B cell (primary cell): ENCODE results near the gene EIF5A. TPM values are rescaled to one million over a fixed set of nuclear protein-coding genes. Genes with fewer than 3 reads are reported as not detected.
A peak's percentile ranks its signal among the peaks of the same experiment; 100 is the strongest.

Source experiments
- ATAC-seq: fragments of 200-7000 bp; cut with Tn5 transposase; one replicate; pipeline ENCODE4 v1.10.0; 2021; ENCODE audit warnings: low read depth, mild to moderate bottlenecking, moderate number of reproducible peaks, moderate library complexity
- CTCF ChIA-PET: fragments of 350-600 bp; sonication (Branson Sonifier 250); formaldehyde crosslinking; loops from one replicate; lab custom pipeline; 2021; ENCODE audit warnings: antibody characterized with exemption, inconsistent platforms; lab: Charles Lee
- POLR2A ChIA-PET: fragments of 350-600 bp; sonication (Branson Sonifier 250); formaldehyde crosslinking; loops from one replicate; lab custom pipeline; 2021; ENCODE audit warnings: antibody characterized with exemption; lab: Charles Lee
- DNase-seq: peaks from one replicate; pipeline ENCODE4 v3.0.0; 2013
- H2AFZ ChIP-seq: 2 replicates; pipeline ENCODE4 v1.6.1; 2012; ENCODE audit warnings: mild to moderate bottlenecking, low read depth, low read length; ENCODE audit not compliant: insufficient read depth, poor library complexity, severe bottlenecking
- H3K27ac ChIP-seq, 2 donors: 1 replicate in 1 of 2; 2 replicates in 1 of 2; pipeline ENCODE4 v1.5.1; 2012 to 2013; ENCODE audit warnings: low read length in 2 of 2, mild to moderate bottlenecking in 2 of 2, moderate library complexity in 1 of 2
- H3K27me3 ChIP-seq, 4 experiments: fragments of 200-600 bp in 1 of 4; sonication (generic) in 1 of 4; replicated peaks in 1 of 4; 1 replicate in 2 of 4; 2 replicates in 2 of 4; pipeline versions ENCODE4 v1.6.1 to v1.7.0; 2013 to 2016; ENCODE audit warnings: low read length in 3 of 4, mild to moderate bottlenecking in 2 of 4, mixed read lengths in 1 of 4, moderate library complexity in 1 of 4; ENCODE audit not compliant: insufficient read depth in 4 of 4, control insufficient read depth in 3 of 4; ENCODE audit errors: control extremely low read depth in 1 of 4
- H3K36me3 ChIP-seq, 2 experiments: replicated peaks in 1 of 2; 1 replicate in 1 of 2; 2 replicates in 1 of 2; pipeline versions ENCODE4 v1.6.1 to v1.7.1; 2013; ENCODE audit warnings: low read length in 1 of 2; ENCODE audit not compliant: insufficient read depth in 2 of 2, control insufficient read depth in 1 of 2; ENCODE audit errors: control extremely low read depth in 1 of 2, extremely low read depth in 1 of 2
- H3K4me1 ChIP-seq, 2 donors: fragments of 200-600 bp in 1 of 2; sonication (generic) in 1 of 2; 1 replicate in 1 of 2; 2 replicates in 1 of 2; pipeline versions ENCODE4 v1.5.1 to v1.6.1; 2013 to 2017; ENCODE audit warnings: low read length in 2 of 2; ENCODE audit not compliant: control insufficient read depth in 2 of 2, insufficient read depth in 2 of 2
- H3K4me2 ChIP-seq: replicated peaks from 2 replicates; pipeline ENCODE3; 2012; ENCODE audit warnings: mild to moderate bottlenecking, low read depth, low read length; ENCODE audit not compliant: poor library complexity, severe bottlenecking
- H3K4me3 ChIP-seq, 5 experiments: fragments of 200-600 bp in 1 of 5; sonication (generic) in 1 of 5; 1 replicate in 3 of 5; 2 replicates in 2 of 5; pipeline versions ENCODE4 v1.5.1 to v1.7.0; 2011 to 2016; ENCODE audit warnings: low read length in 4 of 5, mild to moderate bottlenecking in 4 of 5, low read depth in 2 of 5, control low read depth in 1 of 5, moderate library complexity in 1 of 5; ENCODE audit not compliant: insufficient read depth in 1 of 5; ENCODE audit errors: control extremely low read depth in 1 of 5, extremely low read depth in 1 of 5
- H3K79me2 ChIP-seq: fragments of 200-600 bp; sonication (generic); one replicate; pipeline ENCODE4 v1.6.0; 2016; ENCODE audit warnings: low read length; ENCODE audit not compliant: control insufficient read depth, insufficient read depth
- H3K9ac ChIP-seq: fragments of 200-600 bp; sonication (generic); 2 replicates; pipeline ENCODE4 v1.6.1; 2017; ENCODE audit warnings: mild to moderate bottlenecking, low read length, moderate library complexity
- H3K9me3 ChIP-seq, 3 donors: one replicate each; pipeline versions ENCODE4 v1.6.1 to v1.7.1; 2013; ENCODE audit warnings: low read length in 2 of 3; ENCODE audit not compliant: control insufficient read depth in 2 of 3, insufficient read depth in 1 of 3; ENCODE audit errors: control extremely low read depth in 1 of 3
- H4K20me1 ChIP-seq: 2 replicates; pipeline ENCODE4 v1.6.0; 2012; ENCODE audit warnings: mild to moderate bottlenecking, low read length; ENCODE audit not compliant: insufficient read depth, control insufficient read depth, poor library complexity, severe bottlenecking
- H3K27ac Mint-ChIP-seq: one replicate; pipeline ENCODE4 v1.8.0; 2021; ENCODE audit warnings: mixed read lengths
- H3K27me3 Mint-ChIP-seq: one replicate; pipeline ENCODE4 v1.8.0; 2021; ENCODE audit warnings: mixed read lengths
- H3K4me1 Mint-ChIP-seq: one replicate; pipeline ENCODE4 v1.8.0; 2021; ENCODE audit warnings: mixed read lengths
- H3K4me3 Mint-ChIP-seq: one replicate; pipeline ENCODE4 v1.8.0; 2021; ENCODE audit warnings: mixed read lengths
- H3K9me3 Mint-ChIP-seq: one replicate; pipeline ENCODE4 v1.8.0; 2022; ENCODE audit warnings: mixed read lengths; ENCODE audit not compliant: insufficient read depth
- EZH2 ChIP-seq: IDR thresholded peaks from 2 replicates; pipeline ENCODE4 v1.6.1; 2012; ENCODE audit warnings: borderline replicate concordance, low read depth, mild to moderate bottlenecking, moderate library complexity, low read length; ENCODE audit not compliant: insufficient read depth, poor library complexity, severe bottlenecking
- WGBS: methylation state at CpG from one replicate; pipeline ENCODE4 v1.1.5; 2013; ENCODE audit warnings: missing lambda C conversion rate; ENCODE audit not compliant: insufficient coverage; 5-methylcytosine and 5-hydroxymethylcytosine counted together
- intact Hi-C: fragments of 100-400 bp; cut with micrococcal nuclease; formaldehyde crosslinking; loops from one replicate; pipeline ENCODE4 v1.10.0; 2022
- polyA plus RNA-seq: library from polyadenylated mRNA; depleted of rRNA; stranded (reverse); fragments of >200 nt; gene quantifications from 2 replicates; pipeline ENCODE4 v1.2.3, GENCODE V29; 2012
- total RNA-seq, 2 donors: library from RNA; stranded (reverse); fragments of 120-200 nt in 1 of 2; gene quantifications; 1 replicate in 1 of 2; 2 replicates in 1 of 2; pipeline versions ENCODE4 v1.2.3 to v1.2.4, GENCODE V29; 2013 to 2022
- TF ChIP-seq, protein P1 (sequence below): fragments of 200-600 bp; IDR thresholded peaks from one replicate; pipeline ENCODE4 v1.8.0; 2022; ENCODE audit warnings: antibody characterized with exemption, mild to moderate bottlenecking

The EIF5A gene
- total and polyA plus RNA-seq, 2 donors (not counting 1 experiment from before 2014, with no cell fraction given): 233 to 576 TPM

DNA sequence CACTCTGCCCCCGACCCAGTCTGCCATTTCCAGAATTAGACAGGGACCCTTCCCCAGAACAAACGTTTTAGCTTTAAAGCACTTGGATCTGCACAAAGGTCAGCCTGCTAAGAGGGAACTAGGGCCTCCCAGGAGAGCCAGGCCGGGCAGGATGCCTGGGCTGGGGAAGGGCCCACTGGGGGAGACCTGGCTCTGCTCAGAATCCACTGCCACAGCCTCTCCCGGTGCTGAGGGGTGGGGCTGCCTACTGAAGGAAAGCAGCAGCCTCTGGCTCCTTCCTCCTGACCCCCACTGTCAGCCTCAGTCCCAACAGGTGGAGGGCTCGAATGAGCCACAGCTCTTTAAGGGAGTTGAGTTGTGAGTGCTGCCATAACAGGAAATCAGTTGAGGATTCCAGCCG, 14.7 kb upstream of the EIF5A start:
- no peak for DNase-seq
- ATAC-seq: no peak
- CTCF ChIA-PET: interaction anchor here (1.2 kb wide), 1 partner anchor 33 kb away, joined by 3 read pairs; no protein-coding TSS in a partner anchor
- H2AFZ ChIP-seq: no peak overlapping the region
- no peak overlapping the region for H3K4me3 ChIP-seq
- intact Hi-C loops: loop anchor here (10.0 kb wide), 1 partner anchor 158 kb away; no protein-coding TSS in a partner anchor
- 67% methylated on average over 1 of the region's 6 CpGs for WGBS
- peak overlapping the region; percentile 52 for H3K4me3 Mint-ChIP-seq
- H3K27me3 ChIP-seq: peaks cover 0 to 58% (median 15%) of the 10 kb centered on the region in 4 experiments
- no peak overlapping the region for H3K4me2 ChIP-seq
- peaks cover 45% of the 10 kb centered on the region for H3K27me3 Mint-ChIP-seq
- POLR2A ChIA-PET: no interaction called here
- no peak overlapping the region for H3K27ac ChIP-seq
- H3K79me2 ChIP-seq: no peaks in the 10 kb centered on the region
- H3K27ac Mint-ChIP-seq: no peak overlapping the region
- H3K4me1 ChIP-seq: peaks cover 28 to 30% of the 10 kb centered on the region in 2 donors
- no peaks in the 10 kb centered on the region for H3K9me3 Mint-ChIP-seq
- H3K9ac ChIP-seq: no peak overlapping the region
- H3K36me3 ChIP-seq: no peaks in the 10 kb centered on the region
- no peak for TF ChIP-seq EZH2
- TF ChIP-seq, protein P1, sequence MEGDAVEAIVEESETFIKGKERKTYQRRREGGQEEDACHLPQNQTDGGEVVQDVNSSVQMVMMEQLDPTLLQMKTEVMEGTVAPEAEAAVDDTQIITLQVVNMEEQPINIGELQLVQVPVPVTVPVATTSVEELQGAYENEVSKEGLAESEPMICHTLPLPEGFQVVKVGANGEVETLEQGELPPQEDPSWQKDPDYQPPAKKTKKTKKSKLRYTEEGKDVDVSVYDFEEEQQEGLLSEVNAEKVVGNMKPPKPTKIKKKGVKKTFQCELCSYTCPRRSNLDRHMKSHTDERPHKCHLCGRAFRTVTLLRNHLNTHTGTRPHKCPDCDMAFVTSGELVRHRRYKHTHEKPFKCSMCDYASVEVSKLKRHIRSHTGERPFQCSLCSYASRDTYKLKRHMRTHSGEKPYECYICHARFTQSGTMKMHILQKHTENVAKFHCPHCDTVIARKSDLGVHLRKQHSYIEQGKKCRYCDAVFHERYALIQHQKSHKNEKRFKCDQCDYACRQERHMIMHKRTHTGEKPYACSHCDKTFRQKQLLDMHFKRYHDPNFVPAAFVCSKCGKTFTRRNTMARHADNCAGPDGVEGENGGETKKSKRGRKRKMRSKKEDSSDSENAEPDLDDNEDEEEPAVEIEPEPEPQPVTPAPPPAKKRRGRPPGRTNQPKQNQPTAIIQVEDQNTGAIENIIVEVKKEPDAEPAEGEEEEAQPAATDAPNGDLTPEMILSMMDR: no peak
- peaks cover 22% of the 10 kb centered on the region for H3K4me1 Mint-ChIP-seq
- peaks cover 0 to 7% (median 0%) of the 10 kb centered on the region in 3 donors for H3K9me3 ChIP-seq
- H4K20me1 ChIP-seq: no peaks in the 10 kb centered on the region

DNA sequence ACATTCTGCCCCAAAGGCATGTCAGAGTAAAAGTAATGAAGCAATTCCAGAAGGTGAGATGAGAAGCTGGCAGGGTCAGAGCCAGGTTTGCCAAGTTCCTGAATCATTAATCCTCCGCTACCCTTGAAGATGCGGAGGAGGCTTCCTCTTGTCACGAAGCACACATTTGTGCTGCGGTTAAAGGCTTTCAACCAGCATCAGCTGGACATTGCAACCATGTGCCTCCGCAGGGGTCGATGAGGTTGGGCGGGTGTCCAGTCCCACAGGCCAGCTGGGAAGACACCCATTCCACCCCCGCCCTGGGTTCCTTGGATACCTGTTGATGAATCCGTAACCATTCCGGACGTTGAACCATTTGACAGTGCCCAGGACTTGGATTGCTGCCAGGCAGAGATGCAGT, 14.3 kb upstream of the EIF5A start:
- WGBS: 98% methylated on average over 8 of the region's 11 CpGs
- CTCF ChIA-PET: interaction anchor here (1.2 kb wide), 1 partner anchor 34 kb away, joined by 3 read pairs; no protein-coding TSS in a partner anchor
- H2AFZ ChIP-seq: no peak overlapping the region
- Mint-ChIP-seq H3K9me3 (no peaks in the 10 kb centered on the region), H3K27ac (no peak overlapping the region), H3K27me3 (peaks cover 41% of the 10 kb centered on the region), H3K4me1 (peaks cover 22% of the 10 kb centered on the region), H3K4me3 (peak overlapping the region; percentile 77)
- H3K27ac ChIP-seq: no peak overlapping the region
- POLR2A ChIA-PET: interaction anchor here (0.7 to 1.4 kb wide), 2 partner anchors 12 to 75 kb away, joined by 4 to 7 read pairs; partner anchors contain the start of gene SLC2A4
- peaks cover 0 to 56% (median 15%) of the 10 kb centered on the region in 4 experiments for H3K27me3 ChIP-seq
- H3K9ac ChIP-seq: no peak overlapping the region
- no peaks in the 10 kb centered on the region for H3K36me3 ChIP-seq
- no peak overlapping the region for H3K4me3 ChIP-seq
- peaks cover 0 to 7% (median 0%) of the 10 kb centered on the region in 3 donors for H3K9me3 ChIP-seq
- H3K79me2 ChIP-seq: no peaks in the 10 kb centered on the region
- ATAC-seq (no peak), DNase-seq (no peak)
- H3K4me1 ChIP-seq: peaks cover 28 to 30% of the 10 kb centered on the region in 2 donors
- H4K20me1 ChIP-seq: no peaks in the 10 kb centered on the region
- TF ChIP-seq, protein P1: no peak
- TF ChIP-seq EZH2: no peak
- intact Hi-C loops: loop anchor here (10.0 kb wide), 1 partner anchor 158 kb away; no protein-coding TSS in a partner anchor
- no peak overlapping the region for H3K4me2 ChIP-seq
